A549 (cell line): ENCODE measurements around the gene BRF1. TPM values are rescaled to one million over a fixed set of nuclear protein-coding genes. Genes with fewer than 3 reads are reported as not detected.

Experiments
- ATAC-seq, 2 experiments: fragments of 200-7000 bp in 1 of 2; fragments of >200 bp in 1 of 2; cut with Nextera tagmentation in 1 of 2; cut with Tn5 transposase in 1 of 2; 3 replicates each; pipeline versions ENCODE4 v1.8.0 to v1.9.1; 2018 to 2020; ENCODE audit warnings: mild to moderate bottlenecking in 1 of 2, moderate library complexity in 1 of 2
- CTCF ChIA-PET: fragments of 300-600 bp; sonication (Branson Sonifier 250); formaldehyde crosslinking; extraction: SDS; loops from one replicate; lab custom pipeline; 2021; ENCODE audit warnings: antibody characterized with exemption, inconsistent platforms; lab: Yijun Ruan, JAX
- POLR2A ChIA-PET: fragments of 350-600 bp; formaldehyde crosslinking; extraction: SDS; loops from one replicate; lab custom pipeline; 2021; ENCODE audit warnings: antibody characterized with exemption, inconsistent platforms; lab: Yijun Ruan, JAX
- DNase-seq, 2 experiments: peaks; one replicate each; pipeline versions ENCODE4 v3.0.0 to v3.0.0-alpha.2; 2011 to 2016; ENCODE audit warnings: low read depth in 1 of 2, low spot score in 1 of 2
- FAIRE-seq: peaks from 2 replicates; lab custom pipeline; 2011; peaks lifted over from hg19 to GRCh38; lab: Jason Lieb, UNC
- H3K27ac ChIP-seq, 2 experiments: fragments of >200 bp; sonication (Bioruptor Twin); formaldehyde crosslinking; 3 replicates each; pipeline ENCODE4 v1.5.1; 2016 to 2017
- H3K4me1 ChIP-seq: fragments of >200 bp; sonication (Bioruptor Twin); formaldehyde crosslinking; 3 replicates; pipeline ENCODE4 v1.6.1; 2016
- H3K4me2 ChIP-seq: fragments of >200 bp; sonication (Bioruptor Twin); formaldehyde crosslinking; 3 replicates; pipeline ENCODE4 v1.6.1; 2016
- H3K4me3 ChIP-seq: fragments of >200 bp; sonication (Bioruptor Twin); formaldehyde crosslinking; 3 replicates; pipeline ENCODE4 v1.5.1; 2016
- H3K9me3 ChIP-seq: fragments of >200 bp; sonication (Bioruptor Twin); formaldehyde crosslinking; 3 replicates; pipeline ENCODE4 v1.6.1; 2016
- BHLHE40 ChIP-seq: IDR thresholded peaks from 2 replicates; pipeline ENCODE4 v1.6.1; 2012; ENCODE audit warnings: low read depth, low read length, inconsistent platforms
- CEBPB ChIP-seq, 2 experiments: fragments of >200 bp in 1 of 2; sonication (Bioruptor Twin) in 1 of 2; formaldehyde crosslinking in 1 of 2; IDR thresholded peaks; 2 replicates each; pipeline ENCODE4 v1.6.1; 2012 to 2016
- FOSL2 ChIP-seq, 2 experiments: fragments of 450-650 bp in 1 of 2; fragments of >200 bp in 1 of 2; sonication (Bioruptor Twin) in 1 of 2; formaldehyde crosslinking; IDR thresholded peaks; 2 replicates each; pipeline versions ENCODE4 v1.5.0 to v1.6.1; 2016 to 2020; ENCODE audit warnings: mild to moderate bottlenecking in 1 of 2, moderate library complexity in 1 of 2
- HOXB5 ChIP-seq: fragments of 250-450 bp; sonication (Bioruptor Pico); IDR thresholded peaks from 2 replicates; pipeline ENCODE4 v1.5.0; 2020; ENCODE audit warnings: mild to moderate bottlenecking, moderate library complexity
- KDM5A ChIP-seq: fragments of 200-600 bp; sonication (generic); IDR thresholded peaks from 2 replicates; pipeline ENCODE4 v1.6.1; 2016; ENCODE audit warnings: antibody characterized with exemption, mild to moderate bottlenecking
- MAZ ChIP-seq: fragments of 150-350 bp; IDR thresholded peaks from 2 replicates; pipeline ENCODE4 v1.6.1; 2014; ENCODE audit warnings: antibody characterized with exemption, low read depth, low read length, borderline replicate concordance
- NFE2L2 ChIP-seq: fragments of 150-350 bp; conservative IDR thresholded peaks from 2 replicates; pipeline ENCODE4 v1.6.1; 2014; ENCODE audit warnings: low read length
- NPAS2 ChIP-seq: fragments of 250-450 bp; sonication (Bioruptor Pico); IDR thresholded peaks from 2 replicates; pipeline ENCODE4 v1.8.0; 2022; ENCODE audit warnings: mild to moderate bottlenecking, moderate library complexity, borderline replicate concordance
- PHF8 ChIP-seq: fragments of 200-600 bp; sonication (generic); IDR thresholded peaks from 2 replicates; pipeline ENCODE4 v1.6.1; 2016; ENCODE audit warnings: low read depth, mild to moderate bottlenecking, antibody characterized with exemption, moderate library complexity, borderline replicate concordance
- POLR2AphosphoS2 ChIP-seq: conservative IDR thresholded peaks from 2 replicates; pipeline ENCODE4 v1.6.1; 2012; ENCODE audit warnings: low read length, improper control_type of control experiment, inconsistent platforms
- RFX5 ChIP-seq: fragments of 450-650 bp; IDR thresholded peaks from 2 replicates; pipeline ENCODE4 v1.7.1; 2014; ENCODE audit warnings: antibody characterized with exemption, mild to moderate bottlenecking, moderate library complexity
- SMC3 ChIP-seq: fragments of >200 bp; sonication (Bioruptor Twin); formaldehyde crosslinking; IDR thresholded peaks from 3 replicates; pipeline ENCODE4 v1.6.1; 2018; ENCODE audit warnings: inconsistent platforms
- SREBF2 ChIP-seq: fragments of 450-650 bp; IDR thresholded peaks from 2 replicates; pipeline ENCODE4 v1.6.1; 2014; ENCODE audit warnings: mild to moderate bottlenecking, moderate library complexity
- TP53 ChIP-seq: fragments of 250-450 bp; sonication (Bioruptor Pico); IDR thresholded peaks from 2 replicates; pipeline ENCODE4 v1.5.0; 2021; ENCODE audit warnings: mild to moderate bottlenecking, moderate library complexity
- ZC3H11A ChIP-seq: fragments of 450-650 bp; IDR thresholded peaks from 2 replicates; pipeline ENCODE4 v1.6.1; 2014; ENCODE audit warnings: antibody characterized with exemption, mild to moderate bottlenecking
- WGBS: methylation state at CpG from one replicate; pipeline ENCODE4 v1.1.6; 2017; ENCODE audit errors: missing lambda C conversion rate; 5-methylcytosine and 5-hydroxymethylcytosine counted together
- polyA plus RNA-seq, 4 experiments: library from polyadenylated mRNA; depleted of rRNA in 3 of 4; stranded (reverse); fragments of >200 nt; fragmentation: RNase III in 1 of 4; extraction: RNeasy Plus Mini Kit Qiagen cat#74134 plus additional on column Dnase treatment in 1 of 4; gene quantifications; 2 replicates in 3 of 4; 3 replicates in 1 of 4; pipeline ENCODE4 v1.2.3, GENCODE V29; 2011 to 2017
- TF ChIP-seq, protein P1 (sequence below): fragments of >200 bp; sonication (Bioruptor Twin); formaldehyde crosslinking; IDR thresholded peaks from 2 replicates; pipeline ENCODE4 v1.6.1; 2016
- TF ChIP-seq, protein P2 (sequence below): fragments of 450-650 bp; IDR thresholded peaks from 2 replicates; pipeline ENCODE4 v1.6.1; 2014; ENCODE audit warnings: antibody characterized with exemption
- TF ChIP-seq, protein P3 (sequence below): IDR thresholded peaks from 2 replicates; pipeline ENCODE4 v1.6.1; 2012
- TF ChIP-seq, protein P4 (sequence below): IDR thresholded peaks from 2 replicates; pipeline ENCODE4 v1.6.1; 2012; ENCODE audit warnings: low read depth, borderline replicate concordance
- TF ChIP-seq, protein P5 (sequence below): IDR thresholded peaks from 2 replicates; pipeline ENCODE4 v1.6.1; 2012
- TF ChIP-seq, protein P6 (sequence below): fragments of 200-600 bp; sonication (generic); IDR thresholded peaks from 2 replicates; pipeline ENCODE4 v1.6.1; 2016; ENCODE audit warnings: antibody characterized with exemption, mild to moderate bottlenecking, moderate library complexity
- TF ChIP-seq, protein P7 (sequence below): fragments of >200 bp; sonication (Bioruptor Twin); formaldehyde crosslinking; IDR thresholded peaks from 3 replicates; pipeline ENCODE4 v1.5.1; 2016
- TF ChIP-seq, protein P8 (sequence below): fragments of >200 bp; sonication (Bioruptor Twin); formaldehyde crosslinking; IDR thresholded peaks from 3 replicates; pipeline ENCODE4 v1.6.1; 2016
- TF ChIP-seq, protein P9 (sequence below): fragments of 150-350 bp; IDR thresholded peaks from 2 replicates; pipeline ENCODE4 v1.6.1; 2014; ENCODE audit warnings: low read depth, mild to moderate bottlenecking, low read length

The BRF1 gene
- polyA plus RNA-seq, 2 of the 4 experiments (the other 2 are of a cell fraction): 8.5 to 25.7 TPM

DNA sequence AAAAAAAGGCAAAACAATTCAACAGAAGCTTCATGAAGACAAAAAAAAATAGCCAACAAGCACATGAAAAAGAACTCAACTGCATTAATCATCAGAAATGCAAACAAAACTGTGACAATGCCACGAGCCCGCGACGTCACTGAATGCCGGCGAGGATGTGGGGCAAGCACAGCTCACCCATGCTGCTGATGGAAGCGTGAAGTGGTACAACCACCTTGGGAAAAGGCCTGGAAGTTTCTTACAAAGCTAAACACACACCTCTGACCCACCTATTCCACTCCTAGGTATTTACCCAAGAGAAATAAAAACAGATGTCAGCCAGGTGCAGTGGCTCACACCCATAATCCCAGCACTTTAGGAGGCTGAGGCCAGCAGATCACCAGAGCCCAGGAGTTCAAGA lies 42.0 kb downstream of the BRF1 start:
- WGBS: 23% methylated on average over 7 of the region's 7 CpGs
- ChIA-PET CTCF (interaction anchor here (1.1 to 5.2 kb wide), 4 partner anchors 11 to 222 kb away, joined by 3 to 32 read pairs (median 6); partner anchors contain the start of gene BTBD6), POLR2A (no interaction called here)
- ATAC-seq (peak; percentile 66 to 73), FAIRE-seq (no peak), DNase-seq (peak; percentile 74 to 77)
- peaks cover 11% of the 10 kb centered on the region for H3K4me1 ChIP-seq
- TF ChIP-seq SMC3 (no peak), SREBF2 (no peak), NPAS2 (no peak), HOXB5 (CRISPR knock-in tag) (peak; percentile 58; the same call in 1 of the 2 replicates), NFE2L2 (no peak), MAZ (no peak), POLR2AphosphoS2 (no peak), FOSL2 (IDR thresholded peaks at IDR 0.05) (no peak), FOSL2 (CRISPR knock-in tag; IDR thresholded peaks at IDR 0.05) (0 out of 2 replicates have a peak, but pooled peaks have one; percentile 16), BHLHE40 (peak; percentile 63), TP53 (CRISPR knock-in tag) (no peak), RFX5 (no peak), KDM5A (no peak), CEBPB (IDR thresholded peaks at IDR 0.05) (no peak), PHF8 (no peak), ZC3H11A (no peak)
- TF ChIP-seq, protein P1, sequence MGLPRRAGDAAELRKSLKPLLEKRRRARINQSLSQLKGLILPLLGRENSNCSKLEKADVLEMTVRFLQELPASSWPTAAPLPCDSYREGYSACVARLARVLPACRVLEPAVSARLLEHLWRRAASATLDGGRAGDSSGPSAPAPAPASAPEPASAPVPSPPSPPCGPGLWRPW: no peak
- TF ChIP-seq, protein P2, sequence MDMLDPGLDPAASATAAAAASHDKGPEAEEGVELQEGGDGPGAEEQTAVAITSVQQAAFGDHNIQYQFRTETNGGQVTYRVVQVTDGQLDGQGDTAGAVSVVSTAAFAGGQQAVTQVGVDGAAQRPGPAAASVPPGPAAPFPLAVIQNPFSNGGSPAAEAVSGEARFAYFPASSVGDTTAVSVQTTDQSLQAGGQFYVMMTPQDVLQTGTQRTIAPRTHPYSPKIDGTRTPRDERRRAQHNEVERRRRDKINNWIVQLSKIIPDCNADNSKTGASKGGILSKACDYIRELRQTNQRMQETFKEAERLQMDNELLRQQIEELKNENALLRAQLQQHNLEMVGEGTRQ: no peak
- TF ChIP-seq, protein P3, sequence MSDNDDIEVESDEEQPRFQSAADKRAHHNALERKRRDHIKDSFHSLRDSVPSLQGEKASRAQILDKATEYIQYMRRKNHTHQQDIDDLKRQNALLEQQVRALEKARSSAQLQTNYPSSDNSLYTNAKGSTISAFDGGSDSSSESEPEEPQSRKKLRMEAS: peak; percentile 89
- TF ChIP-seq, protein P4, sequence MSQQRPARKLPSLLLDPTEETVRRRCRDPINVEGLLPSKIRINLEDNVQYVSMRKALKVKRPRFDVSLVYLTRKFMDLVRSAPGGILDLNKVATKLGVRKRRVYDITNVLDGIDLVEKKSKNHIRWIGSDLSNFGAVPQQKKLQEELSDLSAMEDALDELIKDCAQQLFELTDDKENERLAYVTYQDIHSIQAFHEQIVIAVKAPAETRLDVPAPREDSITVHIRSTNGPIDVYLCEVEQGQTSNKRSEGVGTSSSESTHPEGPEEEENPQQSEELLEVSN: peak; percentile 68; the same call in 1 of the 2 replicates
- TF ChIP-seq, protein P5, sequence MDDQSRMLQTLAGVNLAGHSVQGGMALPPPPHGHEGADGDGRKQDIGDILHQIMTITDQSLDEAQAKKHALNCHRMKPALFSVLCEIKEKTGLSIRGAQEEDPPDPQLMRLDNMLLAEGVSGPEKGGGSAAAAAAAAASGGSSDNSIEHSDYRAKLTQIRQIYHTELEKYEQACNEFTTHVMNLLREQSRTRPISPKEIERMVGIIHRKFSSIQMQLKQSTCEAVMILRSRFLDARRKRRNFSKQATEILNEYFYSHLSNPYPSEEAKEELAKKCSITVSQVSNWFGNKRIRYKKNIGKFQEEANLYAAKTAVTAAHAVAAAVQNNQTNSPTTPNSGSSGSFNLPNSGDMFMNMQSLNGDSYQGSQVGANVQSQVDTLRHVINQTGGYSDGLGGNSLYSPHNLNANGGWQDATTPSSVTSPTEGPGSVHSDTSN: no peak
- TF ChIP-seq, protein P6, sequence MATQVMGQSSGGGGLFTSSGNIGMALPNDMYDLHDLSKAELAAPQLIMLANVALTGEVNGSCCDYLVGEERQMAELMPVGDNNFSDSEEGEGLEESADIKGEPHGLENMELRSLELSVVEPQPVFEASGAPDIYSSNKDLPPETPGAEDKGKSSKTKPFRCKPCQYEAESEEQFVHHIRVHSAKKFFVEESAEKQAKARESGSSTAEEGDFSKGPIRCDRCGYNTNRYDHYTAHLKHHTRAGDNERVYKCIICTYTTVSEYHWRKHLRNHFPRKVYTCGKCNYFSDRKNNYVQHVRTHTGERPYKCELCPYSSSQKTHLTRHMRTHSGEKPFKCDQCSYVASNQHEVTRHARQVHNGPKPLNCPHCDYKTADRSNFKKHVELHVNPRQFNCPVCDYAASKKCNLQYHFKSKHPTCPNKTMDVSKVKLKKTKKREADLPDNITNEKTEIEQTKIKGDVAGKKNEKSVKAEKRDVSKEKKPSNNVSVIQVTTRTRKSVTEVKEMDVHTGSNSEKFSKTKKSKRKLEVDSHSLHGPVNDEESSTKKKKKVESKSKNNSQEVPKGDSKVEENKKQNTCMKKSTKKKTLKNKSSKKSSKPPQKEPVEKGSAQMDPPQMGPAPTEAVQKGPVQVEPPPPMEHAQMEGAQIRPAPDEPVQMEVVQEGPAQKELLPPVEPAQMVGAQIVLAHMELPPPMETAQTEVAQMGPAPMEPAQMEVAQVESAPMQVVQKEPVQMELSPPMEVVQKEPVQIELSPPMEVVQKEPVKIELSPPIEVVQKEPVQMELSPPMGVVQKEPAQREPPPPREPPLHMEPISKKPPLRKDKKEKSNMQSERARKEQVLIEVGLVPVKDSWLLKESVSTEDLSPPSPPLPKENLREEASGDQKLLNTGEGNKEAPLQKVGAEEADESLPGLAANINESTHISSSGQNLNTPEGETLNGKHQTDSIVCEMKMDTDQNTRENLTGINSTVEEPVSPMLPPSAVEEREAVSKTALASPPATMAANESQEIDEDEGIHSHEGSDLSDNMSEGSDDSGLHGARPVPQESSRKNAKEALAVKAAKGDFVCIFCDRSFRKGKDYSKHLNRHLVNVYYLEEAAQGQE: no peak
- TF ChIP-seq, protein P7, sequence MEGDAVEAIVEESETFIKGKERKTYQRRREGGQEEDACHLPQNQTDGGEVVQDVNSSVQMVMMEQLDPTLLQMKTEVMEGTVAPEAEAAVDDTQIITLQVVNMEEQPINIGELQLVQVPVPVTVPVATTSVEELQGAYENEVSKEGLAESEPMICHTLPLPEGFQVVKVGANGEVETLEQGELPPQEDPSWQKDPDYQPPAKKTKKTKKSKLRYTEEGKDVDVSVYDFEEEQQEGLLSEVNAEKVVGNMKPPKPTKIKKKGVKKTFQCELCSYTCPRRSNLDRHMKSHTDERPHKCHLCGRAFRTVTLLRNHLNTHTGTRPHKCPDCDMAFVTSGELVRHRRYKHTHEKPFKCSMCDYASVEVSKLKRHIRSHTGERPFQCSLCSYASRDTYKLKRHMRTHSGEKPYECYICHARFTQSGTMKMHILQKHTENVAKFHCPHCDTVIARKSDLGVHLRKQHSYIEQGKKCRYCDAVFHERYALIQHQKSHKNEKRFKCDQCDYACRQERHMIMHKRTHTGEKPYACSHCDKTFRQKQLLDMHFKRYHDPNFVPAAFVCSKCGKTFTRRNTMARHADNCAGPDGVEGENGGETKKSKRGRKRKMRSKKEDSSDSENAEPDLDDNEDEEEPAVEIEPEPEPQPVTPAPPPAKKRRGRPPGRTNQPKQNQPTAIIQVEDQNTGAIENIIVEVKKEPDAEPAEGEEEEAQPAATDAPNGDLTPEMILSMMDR: no peak
- TF ChIP-seq, protein P8, sequence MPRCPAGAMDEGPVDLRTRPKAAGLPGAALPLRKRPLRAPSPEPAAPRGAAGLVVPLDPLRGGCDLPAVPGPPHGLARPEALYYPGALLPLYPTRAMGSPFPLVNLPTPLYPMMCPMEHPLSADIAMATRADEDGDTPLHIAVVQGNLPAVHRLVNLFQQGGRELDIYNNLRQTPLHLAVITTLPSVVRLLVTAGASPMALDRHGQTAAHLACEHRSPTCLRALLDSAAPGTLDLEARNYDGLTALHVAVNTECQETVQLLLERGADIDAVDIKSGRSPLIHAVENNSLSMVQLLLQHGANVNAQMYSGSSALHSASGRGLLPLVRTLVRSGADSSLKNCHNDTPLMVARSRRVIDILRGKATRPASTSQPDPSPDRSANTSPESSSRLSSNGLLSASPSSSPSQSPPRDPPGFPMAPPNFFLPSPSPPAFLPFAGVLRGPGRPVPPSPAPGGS: no peak
- TF ChIP-seq, protein P9, sequence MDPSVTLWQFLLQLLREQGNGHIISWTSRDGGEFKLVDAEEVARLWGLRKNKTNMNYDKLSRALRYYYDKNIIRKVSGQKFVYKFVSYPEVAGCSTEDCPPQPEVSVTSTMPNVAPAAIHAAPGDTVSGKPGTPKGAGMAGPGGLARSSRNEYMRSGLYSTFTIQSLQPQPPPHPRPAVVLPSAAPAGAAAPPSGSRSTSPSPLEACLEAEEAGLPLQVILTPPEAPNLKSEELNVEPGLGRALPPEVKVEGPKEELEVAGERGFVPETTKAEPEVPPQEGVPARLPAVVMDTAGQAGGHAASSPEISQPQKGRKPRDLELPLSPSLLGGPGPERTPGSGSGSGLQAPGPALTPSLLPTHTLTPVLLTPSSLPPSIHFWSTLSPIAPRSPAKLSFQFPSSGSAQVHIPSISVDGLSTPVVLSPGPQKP: no peak
- H3K27ac ChIP-seq: peak overlapping the region in 1 of 2 experiments; percentile 67; a peak in 3 of 6 replicates
- no peaks in the 10 kb centered on the region for H3K9me3 ChIP-seq
- H3K4me3 ChIP-seq: no peak overlapping the region
- peak overlapping the region; percentile 17 for H3K4me2 ChIP-seq
